NOMO-1 treated with DMSO at 0.1 percent for 48 hours (cell line): ENCODE measurements around the gene KCNMB2.

Experiments
- DNase-seq: peaks from one replicate; lab custom pipeline; 2025; ENCODE audit not compliant: unreplicated experiment; lab: John Stamatoyannopoulos, UW

Gene KCNMB2

DNA sequence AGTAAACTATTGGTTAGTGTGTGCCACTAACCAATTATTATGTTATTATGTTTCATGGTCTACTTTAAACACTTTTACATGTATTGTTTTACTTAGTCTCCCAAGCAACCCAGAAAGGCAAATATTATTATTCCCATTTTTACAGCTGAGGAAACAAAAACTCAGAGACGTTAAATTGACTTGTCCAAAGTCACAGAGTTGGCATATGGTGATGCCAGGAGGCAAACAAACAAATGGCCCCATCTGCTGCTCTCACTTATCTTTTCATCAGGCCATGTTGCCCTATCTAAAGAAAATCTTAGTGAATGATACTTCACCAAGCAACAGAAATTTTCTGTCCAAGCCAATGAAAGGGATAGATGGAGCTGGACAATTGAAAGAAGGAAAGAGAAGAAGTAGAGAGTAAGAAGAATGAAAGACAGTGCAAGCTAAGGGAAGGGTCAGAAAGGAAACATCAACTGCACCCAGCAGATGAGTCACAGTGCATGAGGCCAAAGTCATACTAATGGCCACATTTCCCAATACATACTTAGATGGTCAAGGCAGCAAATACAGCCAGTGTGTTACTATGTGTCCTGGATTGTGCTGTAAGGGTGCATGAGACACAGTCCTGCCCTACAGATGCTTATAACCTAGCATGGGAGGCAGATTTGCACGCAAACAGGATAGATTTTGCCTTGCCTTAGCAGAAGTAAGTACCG, 266.9 kb downstream of the KCNMB2 start:
- DNase-seq: no peak

DNA sequence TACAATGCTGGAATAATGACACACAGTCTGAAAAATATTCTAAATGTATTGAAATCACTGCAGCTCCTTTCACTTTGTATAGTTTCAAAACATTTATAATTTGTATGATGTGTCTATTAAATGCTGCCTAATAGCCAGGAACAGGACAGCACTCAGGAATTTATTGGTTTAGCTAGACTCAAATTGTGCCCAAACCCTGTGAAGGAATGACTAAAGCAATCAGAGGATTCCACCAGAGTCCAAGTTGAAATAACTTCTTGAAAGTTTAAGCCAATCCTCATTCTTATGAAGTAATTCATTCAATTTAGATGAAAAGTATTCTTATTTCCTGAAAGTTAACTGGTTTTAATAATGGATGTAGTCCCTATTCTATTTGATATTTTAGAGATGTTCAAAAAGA, 268.4 kb downstream of the KCNMB2 start:
- DNase-seq: no peak

GRCh38 chr3:178805741-178806140, 269.5 kb downstream of the KCNMB2 start:
- DNase-seq: no peak

GRCh38 chr3:178806651-178807050, 270.4 kb downstream of the KCNMB2 start:
- DNase-seq: no peak

DNA sequence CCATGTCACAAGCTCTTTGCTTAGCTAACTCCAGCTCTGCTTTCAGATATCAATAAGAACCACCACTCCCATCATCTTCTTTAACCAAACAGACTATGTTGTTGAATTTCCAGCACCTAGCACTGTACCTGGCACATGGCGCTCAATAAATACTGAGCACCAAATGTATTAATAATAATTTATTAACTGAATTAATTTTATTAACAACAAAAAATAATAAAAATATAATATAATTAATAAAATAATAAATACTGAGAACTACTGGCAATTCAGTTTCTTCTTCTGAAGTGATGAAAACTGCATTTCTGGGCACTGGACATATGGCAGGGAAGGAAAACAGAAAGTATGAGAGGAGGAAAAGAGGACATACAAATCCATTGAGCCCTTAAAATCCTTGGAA, 271.5 kb downstream of the KCNMB2 start:
- no peak for DNase-seq

DNA sequence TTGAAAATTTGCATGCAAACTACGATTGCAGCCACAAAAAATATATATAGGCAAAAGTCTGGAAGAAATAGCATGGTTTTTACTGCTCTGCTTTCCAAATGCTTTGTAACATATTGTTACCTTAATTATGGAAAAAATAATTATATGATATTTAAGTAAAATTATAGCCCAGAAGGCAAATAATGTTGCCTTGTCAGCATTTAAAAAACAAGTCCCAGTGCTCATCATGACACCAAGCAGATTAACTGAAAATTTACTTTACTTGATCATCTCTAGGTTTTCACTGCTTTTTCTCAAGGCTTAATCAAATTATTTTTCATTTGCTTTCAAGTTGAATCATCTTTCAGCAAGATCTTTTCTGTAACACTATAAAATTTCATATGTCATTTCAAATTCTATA, 272.5 kb downstream of the KCNMB2 start:
- DNase-seq: no peak

GRCh38 chr3:178810181-178810580, 273.9 kb downstream of the KCNMB2 start:
- no peak for DNase-seq

DNA sequence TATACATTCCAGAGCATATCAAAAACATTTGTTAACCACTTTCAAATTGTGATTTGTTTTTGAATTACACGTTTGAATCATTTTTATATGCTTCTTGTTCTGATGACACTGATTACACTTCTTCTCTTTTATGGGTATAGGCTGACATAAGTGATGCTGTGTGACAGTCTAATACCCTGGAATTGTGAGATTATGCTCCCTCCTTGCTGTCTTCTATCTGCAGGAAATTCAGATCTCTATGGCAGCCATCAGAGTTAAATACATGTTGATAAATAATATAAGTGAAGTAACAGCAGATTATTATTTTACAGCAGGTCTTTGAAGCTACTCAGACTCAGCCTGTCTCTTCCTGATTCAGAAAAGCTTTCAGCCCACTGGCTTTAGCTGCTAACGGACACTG, 286.5 kb downstream of the KCNMB2 start:
- no peak for DNase-seq

GRCh38 chr3:178823150-178823549, 286.9 kb downstream of the KCNMB2 start:
- no peak for DNase-seq

- DNase-seq: no peak
Observed at GRCh38 chr3:178823591-178824246, 287.5 kb downstream of the KCNMB2 start.

- DNase-seq: no peak
Observed at GRCh38 chr3:178826435-178827123, 290.3 kb downstream of the KCNMB2 start.

DNA sequence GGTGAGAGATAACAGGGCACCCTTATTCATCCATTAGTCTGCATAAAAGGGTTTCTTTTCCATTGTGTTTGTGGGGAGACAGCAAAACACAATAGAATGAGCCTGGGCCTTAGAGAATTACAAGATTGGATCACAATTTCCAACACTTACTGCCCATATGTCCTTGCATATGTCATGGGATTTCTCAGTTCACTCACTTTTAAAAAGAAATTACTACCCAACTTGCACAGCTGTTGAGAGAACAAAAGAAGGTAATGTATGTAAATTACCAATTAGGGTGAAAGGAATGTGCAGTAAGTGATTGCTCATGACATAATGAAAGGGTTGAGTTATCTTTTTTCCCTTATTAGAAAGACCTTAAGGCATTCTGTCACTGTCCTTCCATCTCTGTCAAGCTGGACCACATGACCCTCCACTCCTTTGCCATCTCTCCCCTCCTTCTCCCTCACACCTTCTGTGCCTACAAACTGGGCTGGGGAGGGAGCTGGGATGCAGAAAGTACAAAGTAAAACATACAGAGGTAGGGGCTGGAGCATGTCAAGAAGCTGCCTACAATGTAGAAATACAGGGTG, 291.1 kb downstream of the KCNMB2 start:
- no peak for DNase-seq

DNA sequence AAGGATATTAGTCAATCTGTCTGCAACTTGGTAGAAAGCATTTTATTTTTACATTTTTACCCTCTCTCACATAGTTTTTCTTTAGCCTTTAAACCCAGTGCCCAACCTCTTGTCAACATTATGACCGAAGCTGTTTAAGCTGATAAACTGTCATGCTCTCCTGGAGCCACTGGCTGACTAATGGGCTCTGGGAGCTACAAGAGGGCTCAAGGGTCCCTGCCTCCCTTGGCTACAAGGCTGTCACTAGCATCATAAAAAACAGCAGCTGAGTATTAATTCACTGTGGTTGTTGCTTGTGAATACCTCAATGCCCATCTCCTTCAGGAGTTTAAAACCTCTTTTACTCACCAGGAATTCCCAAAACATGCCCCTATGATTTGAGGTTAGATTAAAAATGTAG, 297.5 kb downstream of the KCNMB2 start:
- no peak for DNase-seq

- no peak for DNase-seq
Observed at GRCh38 chr3:178835033-178835432, 298.8 kb downstream of the KCNMB2 start.

- DNase-seq: no peak
Observed at GRCh38 chr3:178837512-178837911, 301.3 kb downstream of the KCNMB2 start.

DNA sequence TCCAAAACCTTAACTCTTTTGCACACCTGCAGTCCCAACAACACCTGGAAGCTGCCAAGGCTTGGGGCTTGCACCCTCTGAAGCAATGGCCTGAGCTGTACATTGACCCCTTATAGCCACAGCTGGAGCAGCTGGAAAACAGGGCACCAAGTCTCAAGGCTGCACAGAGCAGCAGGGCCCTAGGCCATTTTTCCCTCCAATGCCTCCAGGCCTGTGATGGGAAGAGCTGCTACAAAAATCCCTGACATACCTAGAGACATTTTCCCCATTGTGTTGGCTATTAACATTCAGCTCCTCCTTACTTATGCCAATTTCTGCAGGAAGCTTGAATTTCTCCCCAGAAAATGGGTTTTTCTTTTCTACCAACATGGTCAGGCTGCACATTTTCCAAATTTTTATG, 304.4 kb downstream of the KCNMB2 start:
- no peak for DNase-seq

GRCh38 chr3:178841011-178841410, 304.8 kb downstream of the KCNMB2 start:
- DNase-seq: no peak

DNA sequence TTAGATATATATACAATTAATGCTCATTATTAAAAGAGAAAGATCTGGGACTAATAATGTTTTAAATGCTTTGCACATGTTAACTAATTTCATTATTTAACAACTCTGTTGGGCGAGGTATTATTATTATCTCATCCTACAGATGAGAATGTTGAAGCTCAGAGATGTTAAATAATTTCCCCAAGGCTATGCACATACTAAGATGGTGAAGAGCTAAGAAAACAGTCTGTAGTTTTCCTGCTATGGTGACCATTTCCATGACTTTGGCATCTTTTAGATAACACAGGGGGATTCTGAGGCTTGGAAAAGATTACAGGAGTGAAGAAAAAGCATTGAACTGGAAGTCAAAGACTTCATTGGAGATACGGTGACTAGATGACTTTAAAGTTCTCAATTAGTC, 308.7 kb downstream of the KCNMB2 start:
- DNase-seq: no peak

DNA sequence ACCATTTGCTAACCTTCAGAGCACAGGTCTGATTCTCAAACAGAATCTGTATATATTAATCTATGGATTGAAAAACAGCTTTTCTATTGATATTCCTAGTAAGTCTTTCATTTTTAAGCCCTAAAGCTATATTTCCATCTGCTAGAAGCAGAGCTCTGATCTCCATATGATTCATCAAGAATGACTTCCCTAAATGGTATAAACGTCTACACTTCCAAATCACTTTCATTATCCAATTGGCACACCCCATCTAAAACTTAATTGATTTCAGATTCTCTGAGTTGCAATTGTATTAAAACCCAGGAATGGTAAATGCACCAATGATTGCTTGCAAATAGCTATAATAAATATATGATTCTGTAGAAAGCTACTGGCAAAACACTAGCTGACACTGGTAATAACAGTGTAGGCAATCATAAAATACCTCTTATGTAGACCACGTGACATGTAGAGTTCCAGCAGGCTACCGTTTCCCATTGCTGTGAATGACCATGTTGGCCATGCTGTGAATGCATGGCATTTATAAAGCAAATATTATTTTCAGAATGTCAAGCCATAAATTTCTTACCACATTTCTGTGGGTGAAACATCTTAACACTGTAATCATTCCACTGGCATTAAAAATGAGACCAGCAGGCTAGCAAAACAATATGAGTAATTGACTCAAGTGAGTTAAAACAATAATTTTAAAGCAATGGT, 309.3 kb downstream of the KCNMB2 start:
- DNase-seq: no peak

DNA sequence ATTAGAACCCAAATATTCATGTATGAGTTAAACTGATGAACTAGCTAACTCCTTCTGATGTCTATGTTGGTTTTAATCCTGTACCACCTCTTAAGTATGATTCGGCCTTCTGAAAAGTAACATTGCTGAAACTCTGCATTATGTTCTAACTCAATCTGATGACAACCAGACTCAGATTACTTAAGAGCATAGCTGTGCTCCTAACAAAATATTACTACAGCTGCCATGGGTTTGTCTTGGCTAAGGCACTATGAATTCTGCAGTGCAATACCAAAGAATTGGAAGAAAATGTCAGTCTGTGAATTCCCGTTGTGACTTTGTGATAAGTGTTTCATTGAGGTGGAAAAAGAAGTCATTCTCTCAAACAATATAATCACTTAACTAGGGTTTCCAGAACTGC, 311.0 kb downstream of the KCNMB2 start:
- no peak for DNase-seq

DNA sequence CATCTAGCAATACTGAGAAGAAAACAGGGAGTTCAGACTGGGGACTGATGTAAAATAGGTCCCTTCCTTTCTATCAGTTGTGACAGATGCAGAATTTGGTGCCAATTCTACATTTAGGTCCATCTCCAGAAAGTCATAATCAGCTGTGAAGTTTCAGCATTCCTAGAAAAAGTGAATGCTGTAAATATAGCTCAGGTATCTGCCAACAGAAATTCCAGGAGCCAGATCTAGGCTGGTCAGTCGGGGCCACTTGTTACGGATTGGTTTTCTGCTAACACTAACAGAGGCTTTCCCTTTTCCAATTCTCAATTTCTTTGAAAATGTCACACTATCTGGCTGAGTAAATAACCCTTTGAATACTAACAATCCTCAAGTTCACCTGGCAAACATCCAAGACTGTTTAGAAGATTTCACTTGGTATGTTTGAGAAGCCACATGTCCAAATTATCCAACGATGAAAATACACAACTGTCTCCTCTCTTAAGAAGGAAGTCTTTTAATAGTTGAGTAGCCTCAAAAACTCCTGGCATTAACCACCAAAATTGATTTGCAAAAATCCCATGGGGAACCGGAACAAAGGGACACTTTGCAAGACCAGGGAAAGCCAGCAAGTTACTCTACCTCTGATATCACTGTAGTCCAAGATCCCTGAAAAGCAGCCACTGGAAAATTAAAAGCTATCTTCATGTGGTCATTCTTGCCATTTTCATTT, 313.1 kb downstream of the KCNMB2 start:
- no peak for DNase-seq
